Activated T-helper 17 cell treated with anti-CD3 and anti-CD28 coated beads, Interleukin-2, amount 50 U/mL, for 72 hours (primary cell): ENCODE results near the gene PROB1. TPM values are rescaled to one million over a fixed set of nuclear protein-coding genes. Genes with fewer than 3 reads are reported as not detected.

Experiments
- ATAC-seq: fragments of 150-1000 bp; cut with Tn5 transposase; replicated peaks from 2 replicates; pipeline ENCODE4 v1.10.0; 2021; ENCODE audit warnings: mild to moderate bottlenecking, moderate library complexity
- H3K27ac Mint-ChIP-seq: one replicate; pipeline ENCODE4 v1.8.0; 2022; ENCODE audit warnings: mixed read lengths
- H3K27me3 Mint-ChIP-seq: one replicate; pipeline ENCODE4 v1.8.0; 2022; ENCODE audit warnings: mixed read lengths
- H3K36me3 Mint-ChIP-seq: one replicate; pipeline ENCODE4 v1.8.0; 2022; ENCODE audit warnings: low read depth, mild to moderate bottlenecking, mixed read lengths
- H3K4me1 Mint-ChIP-seq: one replicate; pipeline ENCODE4 v1.8.0; 2022; ENCODE audit warnings: mixed read lengths
- H3K4me3 Mint-ChIP-seq: one replicate; pipeline ENCODE4 v1.8.0; 2022; ENCODE audit warnings: mild to moderate bottlenecking, mixed read lengths
- H3K9me3 Mint-ChIP-seq: one replicate; pipeline ENCODE4 v1.8.0; 2022; ENCODE audit warnings: mixed read lengths
- total RNA-seq, 2 donors: library from RNA; stranded (reverse); gene quantifications; one replicate each; pipeline ENCODE4 v1.2.3, GENCODE V29; 2022

PROB1 gene
- total RNA-seq, 2 donors from 2014 or later = 4.7 to 6.4 TPM

- H3K36me3 Mint-ChIP-seq = peaks cover 1% of the 10 kb centered on the region
- H3K4me3 Mint-ChIP-seq = peak overlapping the region; percentile 77
- H3K4me1 Mint-ChIP-seq = peaks cover 13% of the 10 kb centered on the region
- H3K27ac Mint-ChIP-seq = peak overlapping the region; percentile 90
- no peaks in the 10 kb centered on the region for H3K9me3 Mint-ChIP-seq
- no peaks in the 10 kb centered on the region for H3K27me3 Mint-ChIP-seq
- no peak for ATAC-seq
Observed at GRCh38 chr5:139383993-139384590, 10.8 kb downstream of the PROB1 start.

- H3K9me3 Mint-ChIP-seq = no peaks in the 10 kb centered on the region
- H3K27me3 Mint-ChIP-seq = no peaks in the 10 kb centered on the region
- ATAC-seq = no peak
- no peaks in the 10 kb centered on the region for H3K36me3 Mint-ChIP-seq
- H3K4me1 Mint-ChIP-seq = peaks cover 13% of the 10 kb centered on the region
- peak within 1 kb of the TSS; percentile 77 for H3K4me3 Mint-ChIP-seq
- no peak within 1 kb of the TSS for H3K27ac Mint-ChIP-seq
Observed at GRCh38 chr5:139383275-139383992, 11.5 kb downstream of the PROB1 start, which contains the start of gene SLC23A1. Gene SLC23A1 (minus strand): TSS chr5:139383297. CDS start chr5:139383253, 44 bp downstream.

GRCh38 chr5:139382807-139383206 lies 12.1 kb downstream of the PROB1 start:
- Mint-ChIP-seq H3K36me3 (no peaks in the 10 kb centered on the region), H3K27me3 (no peaks in the 10 kb centered on the region), H3K4me3 (no peak overlapping the region), H3K27ac (no peak overlapping the region), H3K9me3 (no peaks in the 10 kb centered on the region), H3K4me1 (peaks cover 13% of the 10 kb centered on the region)
- ATAC-seq = no peak

GRCh38 chr5:139381837-139382761 lies 12.8 kb downstream of the PROB1 start:
- no peak overlapping the region for H3K4me3 Mint-ChIP-seq
- H3K4me1 Mint-ChIP-seq = peaks cover 13% of the 10 kb centered on the region
- H3K27ac Mint-ChIP-seq = no peak overlapping the region
- no peaks in the 10 kb centered on the region for H3K27me3 Mint-ChIP-seq
- H3K36me3 Mint-ChIP-seq = no peaks in the 10 kb centered on the region
- H3K9me3 Mint-ChIP-seq = no peaks in the 10 kb centered on the region
- no peak for ATAC-seq

GRCh38 chr5:139379626-139380449 lies 15.1 kb downstream of the PROB1 start:
- Mint-ChIP-seq H3K9me3 (no peaks in the 10 kb centered on the region), H3K4me1 (peaks cover 6% of the 10 kb centered on the region), H3K27me3 (no peaks in the 10 kb centered on the region), H3K36me3 (no peaks in the 10 kb centered on the region), H3K27ac (peak overlapping the region; percentile 37), H3K4me3 (no peak overlapping the region)
- no peak for ATAC-seq

GRCh38 chr5:139378941-139379361 lies 16.0 kb downstream of the PROB1 start:
- Mint-ChIP-seq H3K4me3 (no peak overlapping the region), H3K4me1 (no peaks in the 10 kb centered on the region), H3K27ac (peak overlapping the region; percentile 37), H3K27me3 (no peaks in the 10 kb centered on the region), H3K36me3 (peaks cover 2% of the 10 kb centered on the region), H3K9me3 (no peaks in the 10 kb centered on the region)
- no peak for ATAC-seq

GRCh38 chr5:139378101-139378825 lies 16.6 kb downstream of the PROB1 start:
- no peak overlapping the region for H3K27ac Mint-ChIP-seq
- H3K4me1 Mint-ChIP-seq = no peaks in the 10 kb centered on the region
- H3K9me3 Mint-ChIP-seq = no peaks in the 10 kb centered on the region
- no peaks in the 10 kb centered on the region for H3K27me3 Mint-ChIP-seq
- no peak for ATAC-seq
- H3K36me3 Mint-ChIP-seq = peaks cover 9% of the 10 kb centered on the region
- H3K4me3 Mint-ChIP-seq = no peak overlapping the region

- peak; percentile 19 for ATAC-seq
- no peak overlapping the region for H3K4me3 Mint-ChIP-seq
- peaks cover 18% of the 10 kb centered on the region for H3K36me3 Mint-ChIP-seq
- peaks cover 1% of the 10 kb centered on the region for H3K4me1 Mint-ChIP-seq
- no peaks in the 10 kb centered on the region for H3K9me3 Mint-ChIP-seq
- H3K27me3 Mint-ChIP-seq = no peaks in the 10 kb centered on the region
- H3K27ac Mint-ChIP-seq = peak overlapping the region; percentile 59
Observed at GRCh38 chr5:139377226-139377625, 17.7 kb downstream of the PROB1 start.

GRCh38 chr5:139376364-139376763 lies 18.5 kb downstream of the PROB1 start:
- H3K4me3 Mint-ChIP-seq = no peak overlapping the region

GRCh38 chr5:139374909-139375308 lies 20.0 kb downstream of the PROB1 start:
- ATAC-seq = peak; percentile 6
- Mint-ChIP-seq H3K27me3 (no peaks in the 10 kb centered on the region), H3K4me3 (no peak overlapping the region), H3K4me1 (peaks cover 12% of the 10 kb centered on the region), H3K9me3 (no peaks in the 10 kb centered on the region), H3K36me3 (peaks cover 37% of the 10 kb centered on the region), H3K27ac (no peak overlapping the region)

More at GRCh38 chr5:139376364-139376763, 18.5 kb downstream of the PROB1 start:
- peaks cover 26% of the 10 kb centered on the region for H3K36me3 Mint-ChIP-seq
- H3K27me3 Mint-ChIP-seq = no peaks in the 10 kb centered on the region
- peaks cover 8% of the 10 kb centered on the region for H3K4me1 Mint-ChIP-seq
- no peaks in the 10 kb centered on the region for H3K9me3 Mint-ChIP-seq
- no peak for ATAC-seq
- no peak overlapping the region for H3K27ac Mint-ChIP-seq

- Mint-ChIP-seq H3K9me3 (no peaks in the 10 kb centered on the region), H3K27ac (peak overlapping the region; percentile 69), H3K36me3 (peaks cover 66% of the 10 kb centered on the region), H3K27me3 (no peaks in the 10 kb centered on the region), H3K4me1 (peaks cover 12% of the 10 kb centered on the region), H3K4me3 (peak overlapping the region; percentile 30)
- ATAC-seq = peak; percentile 73
Observed at GRCh38 chr5:139371482-139372435, 23.1 kb downstream of the PROB1 start.

GRCh38 chr5:139369181-139369580 lies 25.7 kb downstream of the PROB1 start:
- no peak overlapping the region for H3K27ac Mint-ChIP-seq
- no peak for ATAC-seq
- H3K4me1 Mint-ChIP-seq = peaks cover 12% of the 10 kb centered on the region
- H3K27me3 Mint-ChIP-seq = no peaks in the 10 kb centered on the region
- peaks cover 92% of the 10 kb centered on the region for H3K36me3 Mint-ChIP-seq
- H3K4me3 Mint-ChIP-seq = no peak overlapping the region
- H3K9me3 Mint-ChIP-seq = no peaks in the 10 kb centered on the region
